Right cardiac atrium (tissue), 5 donors: ENCODE data around the gene SCGB1C2. TPM values are rescaled to one million over a fixed set of nuclear protein-coding genes. Genes with fewer than 3 reads are reported as not detected.
"Not testable (repeated sequence)": the region's sequence is repeated elsewhere in the genome, so short reads cannot be mapped to it uniquely, and the experiment has no call there.

Experiments used
- ATAC-seq, 2 donors: fragments of 200-7000 bp; cut with Tn5 transposase; one replicate each; pipeline versions ENCODE4 v1.8.0 to v1.9.1; 2020; ENCODE audit warnings: moderate library complexity in 2 of 2, mild to moderate bottlenecking in 1 of 2
- DNase-seq, 3 donors: peaks; one replicate each; pipeline ENCODE4 v3.0.0-alpha.2; 2020
- H3K27ac ChIP-seq: one replicate; pipeline ENCODE4 v1.5.1; 2013; ENCODE audit warnings: mild to moderate bottlenecking, low read length, control low read depth, moderate library complexity
- H3K27me3 ChIP-seq: one replicate; pipeline ENCODE4 v1.6.1; 2013; ENCODE audit not compliant: control insufficient read depth, insufficient read depth
- H3K4me1 ChIP-seq: one replicate; pipeline ENCODE4 v1.6.1; 2013; ENCODE audit warnings: low read length; ENCODE audit not compliant: control insufficient read depth, insufficient read depth
- H3K4me3 ChIP-seq: one replicate; pipeline ENCODE4 v1.5.1; 2013; ENCODE audit warnings: low read length, control low read depth
- H3K9me3 ChIP-seq: one replicate; pipeline ENCODE4 v1.6.1; 2013; ENCODE audit warnings: low read length; ENCODE audit not compliant: control insufficient read depth
- WGBS: extraction: QIAGEN DNeasy Blood & Tissue Kit; methylation state at CpG from one replicate; pipeline ENCODE4 v1.1.7; 2013; 5-methylcytosine and 5-hydroxymethylcytosine counted together
- intact Hi-C, 4 donors: fragments of 100-400 bp; cut with DNase I; formaldehyde crosslinking; loops; one replicate each; pipeline versions ENCODE4 v1.11.0 to v1.14.0; 2022 to 2023
- long read RNA-seq, 4 donors: library from polyadenylated mRNA; unstranded; transcript quantifications; one replicate each; pipeline ENCODE4 v2.0.0, GENCODE V29; 2020 to 2021
- polyA plus RNA-seq: library from polyadenylated mRNA; stranded (reverse); fragments of 200-250 nt; gene quantifications from one replicate; pipeline ENCODE4 v1.2.3, GENCODE V29; 2013
- total RNA-seq, 4 donors: library from RNA; stranded (reverse); fragmentation: NEBNext Ultra II Directional; extraction: Animal tissue kit (Norgen Biotek cat#: 25700); gene quantifications; one replicate each; pipeline ENCODE4 v1.2.1, GENCODE V29; 2021
- donor health status: healthy with polysubstance abuse.
- donor health status: DM: no; HTN: yes; CAD: no.
- donor health status: DM: no; HTN: no; CAD: no.
- donor health status: DM: no; HTN: yes; CAD: no; lungs with severe emphysema.
- donor health status: DM: yes; HTN: yes; CAD: no.

Gene SCGB1C2
- total RNA-seq (not detected), polyA plus RNA-seq (not detected)
- long read RNA-seq, donor 1: 0 reads
- long read RNA-seq, donor 2: 0 reads
- long read RNA-seq, donor 3: 0 reads
- long read RNA-seq, donor 4: 0 reads

DNA sequence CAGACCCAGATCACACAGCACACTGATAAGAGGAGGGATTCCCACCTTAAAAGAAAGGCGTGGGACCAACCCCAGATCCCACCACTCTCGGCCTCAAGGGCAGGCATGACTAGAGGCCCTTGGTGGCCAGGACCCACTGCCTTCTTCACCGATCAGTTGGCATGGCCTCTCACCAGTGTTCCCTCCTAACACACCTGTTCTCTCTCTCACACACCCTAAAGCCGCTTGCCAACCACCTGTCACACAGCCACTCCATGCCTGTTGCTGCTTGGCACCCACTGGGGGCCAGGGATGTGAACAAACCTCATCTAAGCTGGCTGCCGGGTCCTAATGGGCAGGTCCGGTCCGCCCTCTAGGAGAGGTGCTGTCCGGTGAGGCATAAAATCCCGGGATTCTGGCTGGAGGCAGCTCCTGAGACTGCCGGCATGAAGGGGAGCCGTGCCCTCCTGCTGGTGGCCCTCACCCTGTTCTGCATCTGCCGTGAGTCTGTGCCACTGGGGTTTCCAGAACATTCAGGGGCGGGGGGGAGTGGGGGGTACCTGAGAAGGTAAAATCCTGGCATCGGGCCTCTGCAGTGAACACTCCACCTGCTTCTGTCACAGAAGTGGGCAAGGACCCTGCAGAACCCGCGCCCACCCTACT lies at the start of gene SCGB1C2:
Gene SCGB1C2, plus strand, starts transcription at position 404 of the 642 bp plus-strand sequence. Its CDS starts 22 bp downstream, at position 426.
- H3K27ac ChIP-seq, intact Hi-C loops, H3K4me1 ChIP-seq, DNase-seq, H3K27me3 ChIP-seq, H3K4me3 ChIP-seq, H3K9me3 ChIP-seq: not testable (repeated sequence)
- WGBS: 89% methylated on average over 11 of the region's 16 CpGs
- ATAC-seq: peak; percentile 5 to 10

DNA sequence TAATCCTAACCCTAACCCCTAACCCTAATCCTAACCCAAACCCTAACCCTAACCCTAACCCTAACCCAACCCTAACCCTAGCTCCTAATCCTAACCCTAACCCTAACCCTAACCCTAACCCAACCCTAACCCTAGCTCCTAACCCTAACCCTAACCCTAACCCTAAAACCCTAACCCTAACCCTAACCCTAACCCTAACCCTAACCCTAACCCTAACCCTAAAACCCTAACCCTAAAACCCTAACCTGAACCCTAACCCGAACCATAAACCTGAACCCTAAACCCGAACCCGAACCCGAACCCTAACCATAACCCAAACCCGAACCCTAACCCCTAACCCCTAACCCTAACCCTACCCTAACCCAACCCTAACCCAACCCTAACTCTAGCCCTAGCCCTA lies 24.3 kb upstream of the SCGB1C2 start:
- H3K4me1 ChIP-seq, DNase-seq, H3K27ac ChIP-seq, H3K27me3 ChIP-seq, H3K9me3 ChIP-seq, intact Hi-C loops, ATAC-seq, H3K4me3 ChIP-seq: not testable (repeated sequence)
- no CpG with 5 or more reads among the region's 5 CpGs for WGBS

DNA sequence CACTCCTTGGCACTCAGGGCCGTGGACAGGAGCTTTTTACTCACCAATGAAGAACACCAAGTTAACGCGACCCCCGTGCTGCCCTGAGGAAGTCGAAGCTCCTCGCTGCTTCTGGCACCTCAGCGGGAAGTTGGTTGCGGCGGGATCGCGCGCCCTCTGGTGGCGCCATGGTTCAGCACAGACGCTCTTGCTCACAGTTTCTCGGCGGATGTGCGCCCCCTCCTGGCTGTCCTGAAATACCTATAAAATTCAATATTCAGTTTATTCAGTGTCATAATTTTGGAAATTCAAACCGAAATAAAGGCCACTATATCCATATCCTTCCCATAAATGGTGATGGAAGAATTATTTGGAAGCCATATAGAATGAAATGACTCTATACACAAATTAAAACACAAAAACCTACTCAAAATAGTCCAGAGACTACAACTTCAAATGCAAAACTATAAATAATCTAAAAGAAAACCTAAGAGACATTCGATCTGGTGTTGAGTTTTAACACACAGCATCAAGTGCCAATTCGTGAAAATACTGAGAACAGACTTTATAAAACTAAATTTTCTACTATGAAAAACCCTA lies 18.9 kb upstream of the SCGB1C2 start:
- ATAC-seq, H3K9me3 ChIP-seq, H3K27me3 ChIP-seq, H3K27ac ChIP-seq, H3K4me1 ChIP-seq, H3K4me3 ChIP-seq, intact Hi-C loops: not testable (repeated sequence)
- peak in 1 of 3 donors; percentile 70 for DNase-seq
- 3% methylated on average over 18 of the region's 20 CpGs for WGBS

DNA sequence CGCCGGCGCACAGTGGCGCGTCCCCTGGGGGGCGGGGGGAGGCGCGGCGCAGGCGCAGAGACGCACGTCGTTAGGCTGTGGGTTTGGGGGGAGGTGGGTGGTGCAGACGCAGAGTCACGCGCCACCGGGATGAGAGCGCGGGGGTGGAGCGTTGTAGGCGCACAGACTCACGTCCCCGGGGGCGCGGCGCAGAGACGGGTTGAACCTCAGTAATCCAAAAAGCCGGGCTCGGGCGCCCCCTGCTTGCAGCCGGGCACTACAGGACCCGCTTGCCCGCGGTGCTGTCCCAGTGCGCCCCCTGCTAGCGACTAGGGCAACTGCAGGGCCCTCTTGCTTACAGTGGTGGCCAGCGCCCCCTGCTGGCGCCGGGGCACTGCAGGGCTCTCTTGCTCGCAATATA lies 3.4 kb upstream of the SCGB1C2 start:
- DNase-seq (peak in 2 of 3 donors; percentile 21 to 29), ATAC-seq (peak; percentile 17 to 42)
- WGBS: 92% methylated on average over 5 of the region's 40 CpGs
- H3K4me3 ChIP-seq, H3K27ac ChIP-seq, intact Hi-C loops, H3K4me1 ChIP-seq, H3K9me3 ChIP-seq, H3K27me3 ChIP-seq: not testable (repeated sequence)

DNA sequence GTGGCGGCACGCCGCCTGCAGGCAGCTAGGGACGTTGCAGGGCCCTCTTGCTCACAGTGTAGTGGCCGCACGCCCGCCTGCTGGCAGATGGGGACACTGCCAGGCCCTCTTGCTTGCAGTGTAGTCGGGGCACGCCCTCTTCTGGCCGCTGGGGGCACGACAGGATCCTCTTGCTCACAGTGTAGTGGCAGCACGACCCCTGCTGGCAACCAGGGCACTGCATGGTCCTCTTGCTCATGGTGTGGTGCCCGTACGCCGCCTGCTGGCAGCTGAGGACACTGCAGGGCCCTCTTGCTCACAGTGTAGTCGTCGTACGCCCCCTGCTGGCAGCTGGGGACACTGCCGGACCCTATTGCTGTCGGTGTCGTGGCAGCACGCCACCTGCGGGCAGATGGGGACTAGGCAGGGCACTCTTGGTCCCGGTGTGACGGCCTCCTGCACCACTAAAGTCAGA lies 3.0 kb upstream of the SCGB1C2 start:
- DNase-seq (peak in 1 of 3 donors; percentile 55), ATAC-seq (peak; percentile 74 to 85)
- H3K9me3 ChIP-seq, H3K27me3 ChIP-seq, intact Hi-C loops, H3K4me1 ChIP-seq, H3K4me3 ChIP-seq, H3K27ac ChIP-seq: not testable (repeated sequence)
- 74% methylated on average over 11 of the region's 25 CpGs for WGBS

DNA sequence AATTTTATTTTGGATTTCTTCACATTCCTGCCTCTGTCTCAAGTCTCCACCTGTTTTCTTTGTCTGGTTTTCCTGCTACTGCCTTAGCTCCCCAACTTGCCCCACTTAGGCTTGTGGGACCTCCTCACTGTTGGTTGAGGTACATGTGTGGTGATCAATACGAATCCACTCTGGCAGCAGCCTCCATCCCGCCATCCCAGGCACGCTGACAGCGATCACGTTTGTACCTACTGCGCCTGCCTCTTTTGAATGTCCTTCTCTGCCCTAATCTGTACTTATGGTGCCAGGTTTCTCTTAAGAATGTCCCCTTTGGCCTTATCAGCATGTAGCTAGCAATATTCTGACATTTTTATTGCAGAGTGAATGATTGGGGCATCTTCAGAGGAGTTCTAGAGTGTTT lies 2.3 kb upstream of the SCGB1C2 start:
- H3K27me3 ChIP-seq, ATAC-seq, H3K27ac ChIP-seq, intact Hi-C loops, DNase-seq, H3K4me1 ChIP-seq, H3K9me3 ChIP-seq, H3K4me3 ChIP-seq: not testable (repeated sequence)
- WGBS: 84% methylated on average over 6 of the region's 6 CpGs

DNA sequence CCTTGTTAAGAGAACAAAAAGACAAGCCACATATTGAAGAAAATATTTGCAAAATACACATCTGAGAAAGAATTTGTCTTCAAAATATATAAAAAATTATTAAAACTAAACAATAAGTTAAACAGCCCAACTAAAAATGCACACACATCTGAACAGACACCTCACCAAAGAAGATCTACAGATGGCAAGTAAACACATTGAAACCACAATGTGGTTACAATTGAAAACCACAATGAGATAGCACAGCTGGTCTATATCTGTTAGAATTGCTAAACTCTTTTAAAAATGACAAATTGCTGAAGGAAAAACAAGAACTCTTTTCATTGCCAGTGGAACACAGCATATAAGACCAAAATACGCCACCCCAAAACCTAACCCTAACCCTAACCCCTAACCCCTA lies 1.5 kb upstream of the SCGB1C2 start:
- DNase-seq, H3K9me3 ChIP-seq, H3K4me3 ChIP-seq, intact Hi-C loops, H3K27ac ChIP-seq, ATAC-seq, H3K27me3 ChIP-seq, H3K4me1 ChIP-seq: not testable (repeated sequence)
- WGBS: no CpG with 5 or more reads among the region's 1 CpG

DNA sequence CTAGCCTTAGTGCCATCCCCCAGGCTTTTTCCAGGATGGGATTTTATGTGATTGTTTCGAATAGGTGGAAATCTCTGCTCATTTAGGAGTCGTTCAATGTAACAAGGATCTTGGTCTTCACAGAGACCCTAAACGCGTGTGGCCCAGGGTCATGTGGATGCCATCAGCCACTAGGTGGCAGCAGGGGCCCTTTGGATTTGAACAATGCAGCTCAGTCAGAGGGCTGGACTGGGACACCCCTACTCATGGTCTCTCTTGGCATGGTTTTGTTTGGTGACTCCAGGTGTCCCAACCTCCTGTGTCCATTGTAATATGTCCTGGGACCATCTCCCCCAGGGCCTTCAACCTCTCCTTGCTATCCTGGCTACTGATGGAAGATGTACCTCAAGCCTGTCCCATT lies 838 bp upstream of the SCGB1C2 start:
- H3K4me1 ChIP-seq, H3K27me3 ChIP-seq, intact Hi-C loops, H3K4me3 ChIP-seq, H3K9me3 ChIP-seq, H3K27ac ChIP-seq: not testable (repeated sequence)
- peak; percentile 87 to 93 for ATAC-seq
- DNase-seq: peak; percentile 55 to 91 (median 88)
- 2% methylated on average over 3 of the region's 4 CpGs for WGBS

DNA sequence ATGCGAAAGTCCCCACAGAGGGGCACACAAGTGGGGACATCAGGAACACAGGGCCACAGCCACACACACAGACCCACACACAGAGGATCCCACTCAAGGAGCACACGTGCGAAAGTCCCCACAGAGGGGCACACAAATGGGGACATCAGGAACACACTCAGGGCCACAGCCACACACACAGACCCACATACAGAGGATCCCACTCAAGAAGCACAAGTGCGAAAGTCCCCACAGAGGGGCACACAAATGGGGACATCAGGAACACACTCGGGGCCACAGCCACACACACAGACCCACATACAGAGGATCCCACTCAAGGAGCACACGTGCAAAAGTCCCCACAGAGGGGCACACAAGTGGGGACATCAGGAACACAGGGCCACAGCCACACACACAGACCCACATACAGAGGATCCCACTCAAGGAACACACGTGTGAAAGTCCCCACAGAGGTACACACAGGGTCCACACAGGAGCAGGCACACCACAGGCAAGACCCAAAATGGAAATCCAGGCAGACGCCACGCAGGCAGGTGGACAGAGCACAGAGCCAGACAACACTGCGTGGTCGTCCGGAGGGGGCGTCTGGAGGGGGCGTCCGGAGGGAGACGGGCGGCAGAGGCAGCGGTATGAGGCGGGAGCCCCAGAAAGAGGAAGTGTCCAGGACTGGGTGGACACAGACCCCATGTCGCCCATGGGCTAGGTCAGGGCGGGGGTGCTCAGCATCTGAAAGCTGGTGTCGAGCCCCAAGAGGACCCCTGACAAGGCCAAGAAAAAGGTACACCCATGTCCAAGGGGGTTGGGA lies 2.2 kb downstream of the SCGB1C2 start:
- H3K27me3 ChIP-seq, H3K27ac ChIP-seq, H3K4me1 ChIP-seq, H3K9me3 ChIP-seq, intact Hi-C loops, ATAC-seq, H3K4me3 ChIP-seq: not testable (repeated sequence)
- 69% methylated on average over 20 of the region's 22 CpGs for WGBS
- peak in 2 of 3 donors; percentile 4 to 32 for DNase-seq

DNA sequence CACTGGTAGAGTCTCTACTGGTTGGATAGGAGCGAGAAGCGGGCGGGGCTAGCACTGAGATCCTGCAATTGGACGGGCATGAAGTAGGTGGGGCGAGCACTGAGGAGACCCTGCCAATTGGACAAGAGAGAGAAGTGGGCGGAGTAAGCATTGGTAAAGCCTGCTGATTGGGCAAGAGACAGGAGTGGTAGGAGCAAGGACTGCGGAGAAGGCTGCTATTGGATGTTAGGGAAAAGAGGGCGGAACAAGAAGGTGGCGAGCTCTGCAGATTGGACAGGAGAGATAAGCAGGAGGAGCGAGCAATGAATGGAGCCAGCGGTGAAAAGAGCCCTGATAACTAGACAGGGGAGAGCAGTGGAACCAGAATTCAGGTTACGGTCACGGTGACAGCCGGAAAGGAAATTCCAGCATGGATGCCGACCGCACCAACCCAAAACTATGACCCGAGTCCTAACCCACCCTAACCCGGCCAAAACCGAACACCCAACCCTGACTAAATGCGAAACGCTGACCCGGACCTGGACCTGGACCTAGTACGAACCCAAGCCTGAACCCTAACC lies 4.8 kb downstream of the SCGB1C2 start:
- DNase-seq: peak in 2 of 3 donors; percentile 56 to 63
- intact Hi-C loops: no loop called here
- Histone ChIP-seq H3K9me3 (no peaks in the 10 kb centered on the region), H3K4me1 (no peaks in the 10 kb centered on the region), H3K27ac (no peak overlapping the region), H3K27me3 (no peaks in the 10 kb centered on the region), H3K4me3 (no peak overlapping the region)
- WGBS: 93% methylated on average over 23 of the region's 23 CpGs
- no peak for ATAC-seq
